NCI-H2107 (cell line): ENCODE results near the gene ATF4.

Experiments
- DNase-seq: peaks from one replicate; lab custom pipeline; 2025; lab: John Stamatoyannopoulos, UW

ATF4 gene, protein sequence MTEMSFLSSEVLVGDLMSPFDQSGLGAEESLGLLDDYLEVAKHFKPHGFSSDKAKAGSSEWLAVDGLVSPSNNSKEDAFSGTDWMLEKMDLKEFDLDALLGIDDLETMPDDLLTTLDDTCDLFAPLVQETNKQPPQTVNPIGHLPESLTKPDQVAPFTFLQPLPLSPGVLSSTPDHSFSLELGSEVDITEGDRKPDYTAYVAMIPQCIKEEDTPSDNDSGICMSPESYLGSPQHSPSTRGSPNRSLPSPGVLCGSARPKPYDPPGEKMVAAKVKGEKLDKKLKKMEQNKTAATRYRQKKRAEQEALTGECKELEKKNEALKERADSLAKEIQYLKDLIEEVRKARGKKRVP

DNA sequence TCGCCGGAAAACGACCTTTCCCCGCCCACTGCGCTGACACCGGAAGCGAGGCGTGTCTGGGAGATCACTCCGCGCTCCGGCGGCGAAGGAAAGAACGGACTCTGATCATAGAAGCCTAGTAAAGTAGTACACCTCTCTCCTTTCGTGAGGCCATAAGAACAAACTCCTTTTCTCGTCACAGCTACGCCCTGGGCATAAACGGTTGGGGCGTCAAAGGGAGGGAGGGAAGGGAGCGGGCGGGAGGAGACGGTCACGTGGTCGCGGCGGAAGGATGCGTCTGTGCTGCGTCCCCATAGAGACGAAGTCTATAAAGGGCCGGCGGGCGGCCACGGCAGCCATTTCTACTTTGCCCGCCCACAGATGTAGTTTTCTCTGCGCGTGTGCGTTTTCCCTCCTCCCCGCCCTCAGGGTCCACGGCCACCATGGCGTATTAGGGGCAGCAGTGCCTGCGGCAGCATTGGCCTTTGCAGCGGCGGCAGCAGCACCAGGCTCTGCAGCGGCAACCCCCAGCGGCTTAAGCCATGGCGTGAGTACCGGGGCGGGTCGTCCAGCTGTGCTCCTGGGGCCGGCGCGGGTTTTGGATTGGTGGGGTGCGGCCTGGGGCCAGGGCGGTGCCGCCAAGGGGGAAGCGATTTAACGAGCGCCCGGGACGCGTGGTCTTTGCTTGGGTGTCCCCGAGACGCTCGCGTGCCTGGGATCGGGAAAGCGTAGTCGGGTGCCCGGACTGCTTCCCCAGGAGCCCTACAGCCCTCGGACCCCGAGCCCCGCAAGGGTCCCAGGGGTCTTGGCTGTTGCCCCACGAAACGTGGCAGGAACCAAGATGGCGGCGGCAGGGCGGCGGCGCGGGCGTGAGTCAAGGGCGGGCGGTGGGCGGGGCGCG is at the start of gene ATF4:
ATF4 (plus strand) TSS at position 337 of the 880 bp plus-strand sequence. CDS start 884 bp downstream, outside the sequence.
- no peak for DNase-seq

DNA sequence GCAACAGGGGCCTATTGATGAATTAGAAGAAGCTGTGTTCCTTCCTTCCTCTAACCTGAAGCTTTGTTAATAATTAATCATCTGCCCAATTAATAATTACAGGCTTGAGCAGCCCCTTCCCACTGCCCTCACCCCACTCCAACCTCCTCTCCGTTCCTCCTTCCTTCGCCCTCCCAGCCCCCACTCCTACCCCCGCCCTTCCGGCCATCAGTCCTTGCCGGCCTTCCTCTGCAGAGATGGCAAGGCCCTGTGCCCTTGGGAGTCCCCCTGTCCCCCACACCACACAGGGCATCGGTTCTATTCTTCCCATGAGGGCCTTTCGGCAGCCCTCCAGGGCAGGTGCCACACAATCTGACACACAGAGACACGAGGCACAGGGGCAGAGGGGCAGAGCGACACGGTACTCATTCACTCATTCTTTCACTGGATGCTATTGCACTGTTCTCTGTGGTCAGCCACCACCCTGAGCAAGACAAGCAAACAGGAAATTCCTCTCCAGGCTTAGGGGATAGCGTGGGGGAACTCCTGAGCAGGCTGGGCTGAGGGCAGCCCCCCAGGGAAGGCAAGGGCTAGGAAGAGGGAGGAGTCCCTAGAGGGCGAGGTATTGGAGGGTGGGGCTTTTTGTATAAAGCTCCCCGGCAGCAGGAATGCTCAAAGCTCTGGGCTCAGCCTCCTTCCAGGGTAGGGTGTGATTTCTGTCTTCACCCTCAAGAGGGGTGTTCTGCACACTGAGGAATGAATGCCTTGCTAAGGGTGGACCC is 48.8 kb upstream of the ATF4 start:
- DNase-seq = no peak

DNA sequence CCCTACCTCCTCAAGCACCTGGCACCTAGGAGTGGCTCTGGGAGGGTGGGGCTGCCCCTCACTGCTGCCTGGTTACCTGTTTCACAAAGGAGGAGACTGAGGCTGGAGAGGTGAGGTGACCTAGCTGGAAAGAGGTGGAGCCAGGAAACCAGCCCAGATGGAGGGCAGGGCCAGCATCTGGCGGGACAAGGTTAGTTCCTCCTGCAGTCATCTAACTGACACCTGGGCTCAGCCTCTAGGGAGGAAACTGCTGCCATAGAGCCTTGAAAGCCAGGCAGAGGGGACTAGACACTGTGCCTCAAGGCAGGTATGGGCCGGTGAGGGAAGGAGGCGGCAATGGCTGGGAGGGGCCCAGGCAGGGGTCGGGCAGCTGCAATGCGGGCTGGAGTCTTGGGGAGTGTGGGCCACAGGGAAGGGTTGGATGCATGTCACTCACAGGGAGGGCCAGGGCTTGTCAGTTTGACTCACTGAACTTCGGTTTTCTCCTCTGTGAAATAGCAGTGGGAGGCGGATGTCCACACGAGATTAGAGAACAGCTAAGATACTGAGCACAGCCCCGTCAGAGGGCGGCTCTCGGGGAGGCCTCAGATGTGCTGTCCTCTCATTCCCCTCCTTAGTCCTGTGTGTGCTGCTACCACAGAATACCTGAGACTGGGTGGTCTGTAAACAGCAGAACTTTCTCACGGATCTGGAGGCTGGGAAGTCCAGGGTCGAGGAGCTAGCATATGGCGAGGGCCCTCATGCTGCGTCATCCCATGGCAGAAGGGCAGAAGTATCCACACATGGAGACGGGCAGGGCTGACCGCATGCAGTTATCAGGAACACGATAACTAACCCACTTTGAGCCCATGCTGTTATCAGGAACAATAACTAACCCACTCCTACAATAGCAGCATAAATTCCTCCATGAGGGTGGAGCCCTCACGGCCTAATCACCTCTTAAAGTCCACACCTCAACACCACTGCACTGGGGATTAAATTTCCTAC is 47.5 kb upstream of the ATF4 start:
- DNase-seq = no peak

DNA sequence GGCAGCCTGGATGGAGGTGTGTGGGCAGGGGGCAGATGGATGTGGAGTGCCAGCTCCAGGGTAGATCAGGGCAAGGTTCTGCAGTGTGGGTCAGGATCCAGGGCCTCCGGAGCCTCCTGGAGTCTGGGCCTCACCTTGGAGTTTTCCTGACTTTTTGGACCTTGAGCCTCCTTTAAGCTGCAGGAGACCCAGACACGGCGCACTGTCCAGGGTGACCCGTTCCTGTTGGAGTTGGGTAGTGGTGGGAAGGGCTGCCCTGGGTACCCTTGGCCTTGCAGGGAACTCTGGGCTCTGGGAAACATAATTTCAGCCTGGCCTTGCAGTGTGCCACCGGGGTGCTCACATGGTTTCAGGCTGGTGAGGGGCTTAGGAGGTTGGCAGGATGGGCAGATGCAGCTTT is 46.5 kb upstream of the ATF4 start:
- DNase-seq = no peak

DNA sequence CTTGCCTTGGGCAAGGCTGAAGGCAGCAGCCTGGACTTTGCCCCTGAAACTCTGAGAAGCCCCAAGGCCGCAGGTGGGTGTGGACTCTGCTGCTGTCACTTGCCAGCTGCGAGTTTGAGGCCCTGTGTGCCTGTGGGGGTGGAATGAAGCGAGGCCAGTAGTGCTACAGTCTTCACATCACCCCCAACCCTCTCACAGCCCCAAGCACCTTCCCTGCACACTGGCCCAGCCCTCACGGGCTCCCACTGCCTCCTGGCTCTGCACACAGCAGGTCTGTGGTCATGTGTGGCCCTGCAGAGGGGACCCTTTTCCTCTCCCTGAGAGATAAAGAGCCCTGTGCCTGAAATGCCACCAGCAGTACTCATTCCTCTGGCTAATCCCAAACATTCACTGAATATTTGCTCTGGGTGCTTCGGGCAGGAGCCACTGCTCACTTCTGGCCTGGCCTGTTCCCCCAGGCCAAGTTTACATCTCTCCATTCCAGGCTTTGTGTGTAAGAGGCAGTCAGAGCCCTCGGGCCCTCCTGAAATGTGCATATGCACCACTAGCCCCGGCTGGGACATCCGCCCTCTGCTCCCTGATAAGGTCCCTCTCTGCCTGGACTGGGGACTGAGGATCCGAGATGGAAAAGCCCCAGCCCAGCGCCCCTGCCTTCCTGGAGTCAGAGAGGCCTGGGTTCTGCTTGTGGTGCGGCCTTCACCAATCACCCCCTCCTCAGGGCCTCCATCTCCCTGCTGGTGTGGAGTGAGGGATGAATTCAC is 45.8 kb upstream of the ATF4 start:
- DNase-seq = no peak

DNA sequence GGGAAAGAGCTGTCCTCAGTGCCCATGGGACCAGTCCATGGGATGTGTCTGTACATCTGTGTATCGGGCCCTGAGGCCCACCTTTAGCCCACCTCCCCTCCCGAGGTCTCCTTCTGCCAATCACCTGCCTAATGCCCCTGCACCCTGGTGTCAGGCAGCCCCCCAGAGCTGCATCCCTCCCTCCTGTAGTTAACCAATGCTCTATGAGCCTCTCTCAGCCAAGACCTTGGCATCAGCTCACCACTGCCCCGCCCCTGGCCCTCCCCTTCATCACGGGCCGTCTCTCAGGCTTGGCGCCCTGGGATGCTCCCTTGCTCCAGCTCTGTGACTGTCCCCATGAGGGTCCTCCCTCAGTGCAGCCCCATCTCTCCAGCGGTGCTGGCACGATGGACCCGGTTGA is 45.0 kb upstream of the ATF4 start:
- DNase-seq = no peak

DNA sequence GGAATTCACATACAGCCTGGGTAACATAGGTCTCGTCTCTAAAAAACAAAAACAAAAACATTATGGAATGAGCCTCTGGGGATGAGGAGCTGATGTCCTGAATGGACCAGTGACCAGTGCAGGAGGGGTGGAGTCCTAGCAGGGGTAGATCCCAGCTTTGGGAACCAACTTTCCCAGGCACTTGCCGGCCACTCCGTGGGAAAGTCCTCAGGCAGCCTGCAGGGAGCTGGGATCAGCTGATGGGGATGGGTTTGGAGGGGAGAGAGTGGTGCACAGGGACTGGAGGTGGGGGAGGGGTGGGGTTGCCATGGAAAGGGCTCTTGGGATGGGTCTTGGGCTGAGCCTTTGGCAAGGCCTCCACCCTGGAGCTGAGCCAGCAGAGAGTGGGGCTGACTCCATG is 44.5 kb upstream of the ATF4 start:
- DNase-seq = no peak

DNA sequence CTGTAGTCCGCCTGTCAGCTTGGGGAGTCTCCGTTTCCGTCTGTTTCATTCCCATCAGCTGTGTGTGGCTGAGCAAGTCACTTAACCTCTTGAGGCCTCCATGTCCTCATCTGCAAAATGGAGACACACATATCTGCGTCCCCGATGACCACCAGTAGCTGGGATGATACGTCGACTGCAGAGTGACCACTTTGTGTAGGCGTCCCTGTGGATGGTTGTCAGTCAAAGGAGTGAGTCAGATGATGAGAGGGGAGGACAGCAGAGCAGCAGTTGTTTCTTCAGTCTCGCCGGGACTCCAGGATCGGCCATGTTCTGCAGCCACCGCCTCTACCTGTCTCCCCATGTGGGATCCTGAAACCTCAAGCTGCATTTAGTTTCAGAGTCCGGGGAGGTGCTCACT is 43.7 kb upstream of the ATF4 start:
- no peak for DNase-seq

DNA sequence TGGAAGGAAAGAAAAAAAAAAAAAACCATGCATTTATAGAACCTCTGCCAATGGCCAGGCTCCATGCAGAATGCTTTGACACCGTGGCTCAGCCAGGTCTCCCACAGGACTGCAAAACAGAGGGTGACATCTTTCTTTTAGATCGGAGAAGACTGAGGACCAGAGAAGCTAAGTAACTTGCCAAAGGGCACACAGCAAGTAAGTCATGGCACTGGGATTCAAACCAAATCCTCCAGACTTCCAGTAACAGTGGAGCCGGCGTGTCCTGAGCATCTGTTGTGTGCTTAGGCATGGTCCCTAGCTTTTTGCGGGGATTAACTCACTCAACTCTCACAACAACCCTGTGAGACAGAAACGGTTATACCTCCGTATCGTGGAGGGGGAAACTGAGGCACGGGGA is 42.8 kb upstream of the ATF4 start:
- no peak for DNase-seq

DNA sequence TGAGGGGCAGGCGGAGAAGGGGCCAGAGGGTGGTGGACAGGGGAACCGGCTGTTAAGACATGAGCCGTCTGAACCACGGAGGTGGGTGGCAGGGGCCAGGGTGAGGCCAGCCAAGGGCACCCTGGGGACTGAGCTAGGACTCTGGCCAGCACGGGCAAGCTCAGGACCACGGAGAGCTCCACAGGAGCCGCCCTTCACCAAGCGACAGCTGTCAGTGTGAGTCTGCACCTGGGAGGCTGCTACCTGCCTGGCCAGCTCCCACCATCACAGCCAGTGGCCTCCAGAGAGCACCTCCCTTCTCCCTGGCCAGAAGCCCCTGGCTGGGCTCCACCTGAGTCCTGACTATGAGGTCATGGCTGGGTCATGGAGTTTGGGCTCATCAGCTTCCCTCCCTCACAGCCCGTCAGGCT is 41.9 kb upstream of the ATF4 start:
- no peak for DNase-seq

DNA sequence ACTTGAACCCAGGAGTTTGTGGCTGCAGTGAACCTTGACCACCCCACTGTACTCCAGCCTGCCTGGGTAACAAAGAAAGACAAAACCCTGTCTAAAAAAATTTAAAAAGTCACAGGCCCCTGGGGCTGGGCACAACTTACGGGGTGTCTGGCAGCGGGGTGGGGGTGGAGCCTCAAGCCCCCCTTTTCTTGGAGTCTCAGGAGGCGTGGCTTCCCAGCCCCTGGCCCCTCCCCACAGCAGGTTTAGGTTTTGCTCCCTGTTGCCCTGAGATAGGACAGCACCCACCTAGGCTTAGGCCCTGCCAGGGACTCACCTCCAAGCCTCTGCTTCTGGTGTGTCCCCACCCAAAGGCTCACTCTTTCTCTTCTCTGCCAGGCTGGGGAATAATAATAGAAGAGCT is 41.1 kb upstream of the ATF4 start:
- DNase-seq = no peak

DNA sequence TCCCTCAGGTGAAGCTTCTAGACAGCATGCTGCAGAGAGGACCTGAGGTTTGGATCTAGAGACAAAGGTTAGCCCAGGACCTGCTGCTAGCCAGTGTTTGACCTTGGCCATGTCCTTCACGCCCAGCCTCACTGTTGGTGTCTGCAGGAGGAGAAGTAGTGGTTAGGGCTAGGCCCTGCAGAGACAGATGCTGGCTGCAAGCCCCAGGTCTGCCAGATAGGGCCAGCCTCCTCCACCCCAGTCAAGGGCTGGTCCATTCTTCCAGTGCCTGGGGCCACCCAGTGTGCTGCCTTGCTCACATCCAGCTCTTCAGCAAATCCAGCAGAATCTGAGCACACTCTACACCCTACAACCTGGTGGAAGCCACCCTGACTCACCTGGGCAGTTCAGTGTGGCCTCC is 39.8 kb upstream of the ATF4 start:
- DNase-seq = no peak

DNA sequence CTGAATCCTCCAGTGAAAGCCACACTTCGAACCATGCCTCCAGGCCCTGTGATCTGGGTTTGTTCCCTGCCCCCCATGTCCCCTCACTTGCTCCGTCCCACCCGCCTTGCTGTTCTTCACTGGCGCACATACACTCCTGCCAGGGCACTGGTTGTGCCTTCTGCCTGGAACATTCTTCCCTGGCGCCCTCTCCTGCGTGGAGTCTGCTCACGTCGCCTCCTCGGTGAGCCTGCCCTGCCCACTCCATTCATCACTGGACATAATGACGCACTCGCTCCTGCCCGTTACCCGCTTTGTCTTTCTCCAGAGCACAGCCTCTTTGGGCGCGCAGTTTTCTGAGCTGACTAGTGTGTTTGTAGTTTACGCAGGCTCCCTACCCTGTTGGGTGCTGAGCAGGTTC is 39.3 kb upstream of the ATF4 start:
- DNase-seq = no peak

DNA sequence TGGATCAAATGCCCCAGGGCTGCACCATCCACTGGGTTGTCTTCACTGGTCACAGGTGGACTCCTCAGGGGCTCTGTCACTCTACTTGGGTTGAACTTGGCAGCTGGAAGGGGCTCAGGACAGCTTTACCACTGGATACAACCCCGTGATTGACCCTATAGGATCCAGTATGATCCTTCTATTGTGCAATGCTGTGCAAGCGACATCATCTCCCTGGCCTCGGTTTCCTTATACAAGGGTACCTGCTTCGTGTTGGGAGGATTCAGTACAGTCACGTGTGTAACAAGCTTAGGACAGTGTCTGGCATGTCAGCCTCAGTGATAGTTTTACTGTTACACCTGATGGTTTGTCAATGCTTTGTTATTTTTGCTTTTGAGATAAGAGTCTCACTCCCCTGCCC is 38.8 kb upstream of the ATF4 start:
- no peak for DNase-seq

DNA sequence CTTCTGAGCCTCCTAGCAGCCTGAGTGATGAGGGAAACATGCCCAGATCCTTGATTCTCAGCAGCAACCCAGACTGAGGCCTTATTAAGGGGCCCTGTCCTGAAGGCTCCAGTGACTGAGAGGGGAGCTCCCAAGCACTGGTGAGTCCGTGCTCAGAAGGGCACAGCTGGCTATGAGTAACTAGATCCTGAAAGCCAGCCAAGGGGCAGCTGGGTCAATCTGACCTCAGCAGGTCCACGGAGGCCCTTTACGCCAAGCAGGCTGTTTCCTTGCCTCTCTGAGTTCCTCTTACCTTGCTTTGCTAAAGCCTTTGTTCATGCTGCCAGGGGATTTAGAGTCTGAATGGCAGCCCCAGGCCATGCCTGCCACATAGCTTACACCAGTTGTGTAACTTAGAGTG is 37.6 kb upstream of the ATF4 start:
- DNase-seq = no peak

DNA sequence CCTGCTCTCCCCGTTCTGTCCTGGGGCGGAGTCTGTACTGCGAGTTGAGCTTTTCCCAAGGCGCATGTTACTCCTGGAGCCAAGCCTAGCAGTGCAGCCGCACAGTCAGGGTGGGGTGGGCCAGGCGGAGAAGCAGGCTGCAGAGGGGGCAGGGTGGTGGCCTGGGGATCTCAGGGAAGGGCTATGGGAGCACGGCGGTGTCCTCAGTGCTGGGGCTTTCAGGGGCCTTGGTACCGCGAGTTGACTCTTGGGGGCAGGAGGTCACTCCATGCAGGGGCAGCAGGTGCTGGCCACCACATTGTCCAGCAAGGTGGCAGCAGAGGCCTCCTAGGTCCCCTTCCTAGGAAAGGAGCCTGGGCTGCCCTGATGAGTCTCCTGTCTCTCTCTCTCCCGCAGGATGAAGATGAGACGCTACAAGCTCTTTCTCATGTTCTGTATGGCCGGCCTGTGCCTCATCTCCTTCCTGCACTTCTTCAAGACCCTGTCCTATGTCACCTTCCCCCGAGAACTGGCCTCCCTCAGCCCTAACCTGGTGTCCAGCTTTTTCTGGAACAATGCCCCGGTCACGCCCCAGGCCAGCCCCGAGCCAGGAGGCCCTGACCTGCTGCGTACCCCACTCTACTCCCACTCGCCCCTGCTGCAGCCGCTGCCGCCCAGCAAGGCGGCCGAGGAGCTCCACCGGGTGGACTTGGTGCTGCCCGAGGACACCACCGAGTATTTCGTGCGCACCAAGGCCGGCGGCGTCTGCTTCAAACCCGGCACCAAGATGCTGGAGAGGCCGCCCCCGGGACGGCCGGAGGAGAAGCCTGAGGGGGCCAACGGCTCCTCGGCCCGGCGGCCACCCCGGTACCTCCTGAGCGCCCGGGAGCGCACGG is 33.2 kb upstream of the ATF4 start:
- DNase-seq = no peak

DNA sequence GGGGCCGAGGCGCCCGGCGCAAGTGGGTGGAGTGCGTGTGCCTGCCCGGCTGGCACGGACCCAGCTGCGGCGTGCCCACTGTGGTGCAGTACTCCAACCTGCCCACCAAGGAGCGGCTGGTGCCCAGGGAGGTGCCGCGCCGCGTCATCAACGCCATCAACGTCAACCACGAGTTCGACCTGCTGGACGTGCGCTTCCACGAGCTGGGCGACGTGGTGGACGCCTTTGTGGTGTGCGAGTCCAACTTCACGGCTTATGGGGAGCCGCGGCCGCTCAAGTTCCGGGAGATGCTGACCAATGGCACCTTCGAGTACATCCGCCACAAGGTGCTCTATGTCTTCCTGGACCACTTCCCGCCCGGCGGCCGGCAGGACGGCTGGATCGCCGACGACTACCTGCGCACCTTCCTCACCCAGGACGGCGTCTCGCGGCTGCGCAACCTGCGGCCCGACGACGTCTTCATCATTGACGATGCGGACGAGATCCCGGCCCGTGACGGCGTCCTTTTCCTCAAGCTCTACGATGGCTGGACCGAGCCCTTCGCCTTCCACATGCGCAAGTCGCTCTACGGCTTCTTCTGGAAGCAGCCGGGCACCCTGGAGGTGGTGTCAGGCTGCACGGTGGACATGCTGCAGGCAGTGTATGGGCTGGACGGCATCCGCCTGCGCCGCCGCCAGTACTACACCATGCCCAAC is 32.4 kb upstream of the ATF4 start:
- DNase-seq = no peak

DNA sequence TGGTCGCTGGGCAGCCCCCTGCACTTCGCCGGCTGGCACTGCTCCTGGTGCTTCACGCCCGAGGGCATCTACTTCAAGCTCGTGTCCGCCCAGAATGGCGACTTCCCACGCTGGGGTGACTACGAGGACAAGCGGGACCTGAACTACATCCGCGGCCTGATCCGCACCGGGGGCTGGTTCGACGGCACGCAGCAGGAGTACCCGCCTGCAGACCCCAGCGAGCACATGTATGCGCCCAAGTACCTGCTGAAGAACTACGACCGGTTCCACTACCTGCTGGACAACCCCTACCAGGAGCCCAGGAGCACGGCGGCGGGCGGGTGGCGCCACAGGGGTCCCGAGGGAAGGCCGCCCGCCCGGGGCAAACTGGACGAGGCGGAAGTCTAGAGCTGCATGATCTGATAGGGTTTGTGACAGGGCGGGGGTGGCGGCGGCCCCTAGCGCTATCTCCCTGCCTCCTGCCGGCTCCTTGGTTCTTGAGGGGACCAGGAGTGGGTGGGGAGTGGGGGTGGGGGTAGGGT is 31.7 kb upstream of the ATF4 start:
- DNase-seq = no peak
